NCI-H526 treated with DMSO at 0.1 percent for 48 hours (cell line): ENCODE measurements around the gene CATSPER3.
"Not testable (repeated sequence)": the region's sequence is repeated elsewhere in the genome, so short reads cannot be mapped to it uniquely, and the experiment has no call there.

Experiments used
- DNase-seq: peaks from one replicate; lab custom pipeline; 2025; lab: John Stamatoyannopoulos, UW

Gene CATSPER3

DNA sequence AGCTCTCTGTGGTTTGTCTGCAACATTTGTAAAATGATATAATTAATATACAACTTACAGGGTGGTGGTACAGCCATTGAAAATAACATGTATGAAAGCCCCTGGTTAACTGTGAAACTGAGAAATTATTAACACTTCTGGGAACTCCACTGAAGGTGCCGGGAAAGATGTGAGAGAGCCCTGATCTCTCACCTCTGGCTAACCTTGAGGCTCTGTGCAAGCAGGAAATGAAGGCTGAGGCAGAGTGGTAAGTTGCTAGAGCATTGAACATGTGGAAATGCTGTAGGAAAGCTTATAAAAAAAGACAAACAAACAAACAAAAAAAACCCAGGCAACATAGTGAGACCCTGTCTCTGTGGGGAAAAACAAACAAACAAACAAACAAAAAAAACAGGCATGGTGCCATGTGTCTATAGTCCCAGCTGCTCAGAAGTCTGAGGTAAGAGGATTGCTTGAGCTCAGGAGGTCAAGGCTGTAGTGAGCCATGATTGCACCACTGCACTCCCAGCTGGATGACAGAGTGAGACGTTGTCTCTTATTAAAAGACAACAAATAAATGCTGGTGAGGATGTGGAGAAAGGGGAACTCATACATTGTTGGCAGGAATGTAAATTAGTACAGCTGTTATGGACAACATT is 7.5 kb downstream of the CATSPER3 start:
- no peak for DNase-seq

DNA sequence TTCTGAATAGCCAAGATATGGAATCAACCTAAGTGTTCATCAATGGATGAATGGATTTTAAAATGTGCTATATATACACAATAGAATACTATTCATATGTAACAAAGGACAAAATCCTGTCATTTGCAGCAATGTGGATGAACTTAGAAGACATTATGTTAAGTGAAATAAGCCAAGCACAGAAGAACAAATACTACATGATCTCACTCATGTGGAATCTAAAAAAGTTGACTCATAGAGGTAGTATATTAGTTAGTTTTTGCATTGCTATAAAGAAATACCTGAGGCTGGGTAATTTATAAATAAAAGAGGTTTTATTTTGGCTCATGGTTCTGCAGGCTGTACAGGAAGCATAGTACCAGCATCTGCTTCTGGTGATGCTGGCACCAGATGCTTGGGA is 8.1 kb downstream of the CATSPER3 start:
- DNase-seq, result no peak

GRCh38 chr5:134976841-134977240 is 9.1 kb downstream of the CATSPER3 start:
- DNase-seq, result no peak

GRCh38 chr5:134979416-134979815 is 11.7 kb downstream of the CATSPER3 start:
- no peak for DNase-seq

- no peak for DNase-seq
These were observed 14.5 kb downstream of the CATSPER3 start for GRCh38 chr5:134982230-134982629.

DNA sequence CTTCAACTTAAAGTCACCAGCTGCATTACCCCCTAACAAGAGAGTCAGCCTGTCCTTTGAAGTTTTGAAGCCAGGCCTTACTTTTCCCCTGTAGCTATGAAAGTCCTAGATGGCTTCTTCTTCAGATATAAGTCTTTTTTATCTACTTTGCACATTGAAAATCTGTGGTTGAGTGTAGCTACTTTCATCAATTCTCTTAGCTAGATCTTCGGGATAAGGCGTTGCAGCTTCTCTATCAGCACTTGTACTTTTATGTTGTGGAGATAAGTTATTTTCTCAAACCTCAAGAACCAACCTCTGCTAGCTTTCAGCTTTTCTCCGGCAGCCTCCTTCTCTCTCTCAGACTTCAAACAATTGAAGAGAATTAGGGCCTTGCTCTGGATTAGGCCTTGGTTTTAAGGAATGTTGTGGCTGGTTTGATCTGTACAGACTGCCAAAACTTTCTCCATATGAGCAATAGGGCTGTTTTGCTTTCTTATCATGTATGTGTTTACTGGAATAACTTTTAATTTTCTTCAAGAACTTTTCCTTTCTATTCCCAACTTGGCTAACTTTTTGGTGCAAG is 21.6 kb downstream of the CATSPER3 start:
- DNase-seq, result no peak

- DNase-seq, result not testable (repeated sequence)
These were observed 22.5 kb downstream of the CATSPER3 start for GRCh38 chr5:134990183-134990582.

- no peak for DNase-seq
These were observed 24.4 kb downstream of the CATSPER3 start for GRCh38 chr5:134992148-134992547.

GRCh38 chr5:134993161-134993560 is 25.5 kb downstream of the CATSPER3 start:
- no peak for DNase-seq

- no peak for DNase-seq
These were observed 27.0 kb downstream of the CATSPER3 start for GRCh38 chr5:134994560-134995156.

DNA sequence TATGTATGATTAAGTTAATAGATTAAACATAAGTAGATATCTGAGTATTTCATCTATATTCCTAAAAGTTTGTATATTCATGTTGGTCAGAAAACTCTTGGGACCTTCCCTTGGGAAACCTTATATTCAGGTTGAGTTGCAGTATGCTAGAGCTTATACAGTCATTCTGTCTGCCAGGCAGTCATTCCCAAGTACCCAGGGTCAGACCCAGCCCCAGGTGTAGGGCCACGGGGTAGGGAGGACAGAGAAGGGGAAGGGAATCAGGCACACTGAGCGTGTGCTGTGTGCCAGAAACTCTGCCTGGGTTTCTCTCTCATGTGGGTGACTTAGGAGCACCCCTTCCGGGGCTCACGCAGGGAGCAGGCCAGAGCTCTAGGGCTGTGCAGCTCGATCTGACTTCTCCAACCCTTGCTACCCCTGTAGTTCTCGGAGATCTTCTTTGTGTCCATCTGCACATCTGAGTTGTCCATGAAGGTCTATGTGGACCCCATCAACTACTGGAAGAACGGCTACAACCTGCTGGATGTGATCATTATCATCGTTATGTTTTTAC is 28.2 kb downstream of the CATSPER3 start:
- DNase-seq, result no peak

DNA sequence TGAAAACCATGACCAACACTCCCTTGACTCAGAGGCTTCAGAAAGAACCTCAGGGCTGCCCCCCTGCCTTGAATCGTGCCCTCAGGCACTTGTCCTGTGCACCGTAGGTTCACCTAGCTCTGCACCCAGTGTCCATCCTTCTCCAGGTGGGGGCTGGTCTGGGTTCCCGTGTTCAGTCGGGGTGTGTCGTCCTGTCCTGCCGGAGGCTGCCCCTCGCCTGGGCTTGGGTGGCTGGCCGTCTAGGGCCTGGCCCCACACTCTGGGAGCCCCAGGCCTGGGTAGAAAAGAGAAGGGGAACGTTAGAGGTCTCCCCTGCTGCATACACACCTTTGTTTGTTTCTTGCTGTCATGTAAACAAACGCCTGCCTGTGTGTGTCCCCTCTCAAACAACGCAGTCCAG is 29.3 kb downstream of the CATSPER3 start:
- no peak for DNase-seq

DNA sequence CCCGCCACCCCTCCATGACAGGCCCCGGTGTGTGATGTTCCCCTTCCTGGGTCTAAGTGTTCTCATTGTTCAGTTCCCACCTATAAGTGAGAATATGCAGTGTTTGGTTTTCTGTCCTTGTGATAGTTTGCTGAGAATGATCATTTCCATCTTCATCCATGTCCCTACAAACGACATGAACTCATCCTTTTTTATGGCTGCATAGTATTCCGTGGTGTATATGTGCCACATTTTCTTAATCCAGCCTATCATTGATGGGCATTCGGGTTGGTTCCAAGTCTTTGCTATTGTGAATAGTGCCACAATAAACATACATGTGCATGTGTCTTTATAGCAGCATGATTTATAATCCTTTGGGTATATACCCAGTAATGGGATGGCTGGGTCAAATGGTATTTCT is 30.4 kb downstream of the CATSPER3 start:
- not testable (repeated sequence) for DNase-seq

DNA sequence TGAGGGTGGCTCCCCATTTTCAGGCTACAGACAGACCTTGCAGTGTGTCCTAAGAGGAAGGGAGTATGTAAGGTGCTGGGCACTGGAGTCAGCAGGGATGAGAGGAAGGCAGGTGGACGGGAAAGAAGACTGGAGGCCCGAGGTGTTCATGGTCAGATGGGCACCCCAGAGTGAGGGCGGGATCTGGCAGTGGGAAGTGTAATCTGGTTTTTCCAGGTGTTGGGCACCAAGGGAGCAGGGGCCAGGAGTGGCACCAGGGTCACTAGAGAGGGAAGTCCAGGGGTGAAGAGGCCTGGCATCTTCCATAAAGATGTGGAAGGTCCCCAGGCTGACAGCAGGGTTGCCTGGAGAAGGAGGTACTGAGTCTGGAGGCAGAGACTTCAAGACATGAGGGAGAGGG is 36.7 kb downstream of the CATSPER3 start:
- DNase-seq, result no peak

- no peak for DNase-seq
These were observed 37.4 kb downstream of the CATSPER3 start for GRCh38 chr5:135005076-135005475.

GRCh38 chr5:135007305-135007704 is 39.6 kb downstream of the CATSPER3 start:
- no peak for DNase-seq

DNA sequence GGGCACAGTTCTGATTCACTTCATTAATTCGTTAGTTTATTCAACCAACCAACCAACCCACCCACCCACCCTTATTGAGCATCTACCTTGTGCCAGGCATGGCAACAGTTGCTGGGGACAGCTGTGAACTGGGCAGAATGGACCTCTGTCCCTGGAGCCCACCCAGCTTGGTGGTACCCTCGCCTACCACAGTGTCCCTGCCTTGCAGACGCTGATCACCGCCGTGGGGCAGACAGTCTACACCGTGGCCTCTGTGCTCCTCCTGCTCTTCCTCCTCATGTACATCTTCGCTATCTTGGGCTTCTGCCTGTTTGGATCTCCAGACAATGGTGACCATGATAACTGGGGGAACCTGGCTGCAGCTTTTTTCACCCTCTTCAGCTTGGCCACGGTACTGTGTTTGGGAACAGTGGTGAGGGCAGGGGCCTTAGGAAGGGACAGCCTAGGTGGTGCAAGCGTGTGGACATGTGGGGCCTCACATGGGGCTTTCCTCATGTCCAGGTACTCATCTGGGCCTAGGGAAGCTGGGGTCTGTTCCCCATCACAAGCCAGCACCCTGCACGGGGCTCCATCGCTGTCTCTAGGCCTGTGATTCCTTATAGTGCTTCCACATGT is 40.1 kb downstream of the CATSPER3 start:
- no peak for DNase-seq

DNA sequence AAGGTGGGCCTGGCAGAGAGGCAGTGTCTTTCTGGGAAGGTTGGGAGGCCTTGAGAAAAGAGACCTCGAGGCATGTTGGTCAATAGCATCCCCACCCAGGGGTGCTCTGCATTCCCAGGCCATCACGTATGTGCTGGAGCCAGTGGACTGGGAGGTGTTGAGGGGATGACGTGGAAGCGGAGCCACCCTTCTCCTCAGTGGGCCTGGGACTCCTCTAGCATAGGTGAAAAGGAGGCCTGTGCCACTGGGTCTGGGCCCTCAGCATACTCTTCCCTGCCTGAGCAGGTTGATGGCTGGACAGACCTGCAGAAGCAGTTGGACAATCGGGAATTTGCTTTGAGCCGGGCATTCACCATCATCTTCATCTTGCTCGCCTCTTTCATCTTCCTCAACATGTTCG is 40.8 kb downstream of the CATSPER3 start:
- DNase-seq, result no peak

- peak; percentile 0 for DNase-seq
These were observed 41.5 kb downstream of the CATSPER3 start for GRCh38 chr5:135008981-135009735.

- DNase-seq, result no peak
These were observed 42.2 kb downstream of the CATSPER3 start for GRCh38 chr5:135009736-135010501.
